Testis (tissue), 3 donors: ENCODE data around the gene ARID1B. TPM values are rescaled to one million over a fixed set of nuclear protein-coding genes. Genes with fewer than 3 reads are reported as not detected.

ENCODE experiments used
- DNase-seq: peaks from one replicate; pipeline ENCODE4 v3.0.0-alpha.2; 2019
- H3K27ac ChIP-seq, 2 donors: fragments of 200-600 bp; sonication (generic); one replicate each; pipeline ENCODE4 v1.5.1; 2019
- H3K27me3 ChIP-seq: fragments of 200-600 bp; sonication (generic); one replicate; pipeline ENCODE4 v1.5.1; 2019
- H3K36me3 ChIP-seq: fragments of 200-600 bp; sonication (generic); one replicate; pipeline ENCODE4 v1.5.1; 2017; ENCODE audit warnings: low read depth; ENCODE audit errors: missing control alignments
- H3K4me1 ChIP-seq: fragments of 200-600 bp; sonication (generic); one replicate; pipeline ENCODE4 v1.5.1; 2019
- H3K4me3 ChIP-seq, 2 donors: fragments of 200-600 bp; sonication (generic); one replicate each; pipeline ENCODE4 v1.5.1; 2017 to 2019
- H3K9me3 ChIP-seq: fragments of 200-600 bp; sonication (generic); one replicate; pipeline ENCODE4 v1.5.1; 2017
- POLR2A ChIP-seq: fragments of 450-650 bp; IDR thresholded peaks from one replicate; pipeline ENCODE4 v1.6.1; 2017; ENCODE audit warnings: antibody characterized with exemption, mild to moderate bottlenecking, moderate library complexity
- WGBS, 2 donors: methylation state at CpG; one replicate each; pipeline ENCODE4 v1.1.5; 2018; 5-methylcytosine and 5-hydroxymethylcytosine counted together
- intact Hi-C: fragments of 100-400 bp; cut with DNase I; formaldehyde crosslinking; loops from one replicate; pipeline ENCODE4 v1.15.1; 2023; ENCODE audit warnings: low total_unique reads
- polyA plus RNA-seq: library from polyadenylated mRNA; stranded (reverse); fragments of 350-450 nt; fragmentation: Illumina TruSeq; extraction: RNeasy Lipid Tissue Mini Kit (QIAGEN cat#74804); gene quantifications from one replicate; pipeline ENCODE4 v1.2.3, GENCODE V29; 2014; ENCODE audit warnings: low read depth, low replicate concordance; ENCODE audit not compliant: insufficient read depth
- total RNA-seq, 2 donors: library from RNA; depleted of rRNA; stranded (reverse); fragments of >200 nt; gene quantifications; one replicate each; pipeline ENCODE4 v1.2.3, GENCODE V29; 2016
- TF ChIP-seq, protein P1 (sequence below), 3 experiments: fragments of 450-650 bp in 2 of 3; fragments of 200-600 bp in 1 of 3; sonication (generic) in 1 of 3; IDR thresholded peaks; one replicate each; pipeline ENCODE4 v1.5.1; 2016 to 2019; ENCODE audit warnings: antibody characterized with exemption in 3 of 3, mild to moderate bottlenecking in 2 of 3, moderate library complexity in 1 of 3

The ARID1B gene
- total and polyA plus RNA-seq, 3 donors from 2014 or later = 26.2 to 126 (median 103) TPM

DNA sequence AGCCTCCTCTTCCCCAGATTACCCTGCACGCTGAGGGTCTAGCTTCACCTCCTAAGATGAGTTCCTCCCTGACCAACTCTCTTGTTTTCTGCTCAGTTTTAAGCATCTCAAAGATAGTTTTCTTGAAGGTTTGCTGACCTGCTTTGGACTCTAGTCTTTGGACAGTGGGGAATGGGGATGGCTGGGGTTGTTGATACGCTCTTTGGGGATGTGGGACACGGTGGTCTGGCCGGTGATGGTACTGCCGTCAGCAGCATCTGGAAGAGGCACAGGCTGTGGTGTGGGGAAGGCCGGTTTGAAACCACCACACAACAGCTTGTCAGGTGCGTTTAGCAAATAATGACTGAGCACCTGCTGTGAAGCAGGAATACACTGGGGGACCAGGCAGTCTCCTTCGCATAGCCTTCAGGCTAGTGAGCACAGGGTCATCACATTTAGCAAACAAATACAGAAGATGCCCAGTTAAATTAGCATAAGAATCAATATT lies 452.0 kb downstream of the ARID1B start:
- Histone ChIP-seq H3K27ac (no peak overlapping the region), H3K4me3 (no peak overlapping the region), H3K27me3 (no peaks in the 10 kb centered on the region), H3K36me3 (no peaks in the 10 kb centered on the region), H3K9me3 (no peaks in the 10 kb centered on the region), H3K4me1 (peaks cover 15% of the 10 kb centered on the region)
- WGBS, 2 donors = 87% methylated on average over 8 of the region's 8 CpGs
- intact Hi-C loops = no loop called here
- DNase-seq = no peak
- TF ChIP-seq, protein P1, sequence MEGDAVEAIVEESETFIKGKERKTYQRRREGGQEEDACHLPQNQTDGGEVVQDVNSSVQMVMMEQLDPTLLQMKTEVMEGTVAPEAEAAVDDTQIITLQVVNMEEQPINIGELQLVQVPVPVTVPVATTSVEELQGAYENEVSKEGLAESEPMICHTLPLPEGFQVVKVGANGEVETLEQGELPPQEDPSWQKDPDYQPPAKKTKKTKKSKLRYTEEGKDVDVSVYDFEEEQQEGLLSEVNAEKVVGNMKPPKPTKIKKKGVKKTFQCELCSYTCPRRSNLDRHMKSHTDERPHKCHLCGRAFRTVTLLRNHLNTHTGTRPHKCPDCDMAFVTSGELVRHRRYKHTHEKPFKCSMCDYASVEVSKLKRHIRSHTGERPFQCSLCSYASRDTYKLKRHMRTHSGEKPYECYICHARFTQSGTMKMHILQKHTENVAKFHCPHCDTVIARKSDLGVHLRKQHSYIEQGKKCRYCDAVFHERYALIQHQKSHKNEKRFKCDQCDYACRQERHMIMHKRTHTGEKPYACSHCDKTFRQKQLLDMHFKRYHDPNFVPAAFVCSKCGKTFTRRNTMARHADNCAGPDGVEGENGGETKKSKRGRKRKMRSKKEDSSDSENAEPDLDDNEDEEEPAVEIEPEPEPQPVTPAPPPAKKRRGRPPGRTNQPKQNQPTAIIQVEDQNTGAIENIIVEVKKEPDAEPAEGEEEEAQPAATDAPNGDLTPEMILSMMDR (IDR thresholded peaks at IDR 0.05) = no peak
- no peak for TF ChIP-seq POLR2A

DNA sequence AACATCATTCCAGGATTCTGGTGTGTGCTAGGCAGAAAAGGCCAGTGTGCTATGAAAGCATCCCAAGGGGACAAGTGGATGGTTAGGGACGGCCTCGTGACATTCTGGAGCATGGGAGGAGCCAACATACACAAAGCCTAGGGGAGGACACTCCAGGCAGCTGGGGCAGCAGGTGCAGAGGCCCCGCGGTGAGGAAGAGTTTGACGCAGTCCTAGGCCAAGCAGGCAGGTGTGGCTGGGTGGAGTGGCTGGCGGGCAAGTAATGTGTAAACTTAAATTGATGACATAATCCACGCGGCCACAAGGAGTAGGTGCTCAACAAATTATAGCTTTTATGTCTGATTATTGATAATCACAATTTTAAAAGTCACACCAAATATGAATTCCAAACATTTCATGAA lies 452.5 kb downstream of the ARID1B start:
- 85 to 89% methylated on average over 8 of the region's 8 CpGs for WGBS, 2 donors
- H3K27ac ChIP-seq = no peak overlapping the region
- H3K9me3 ChIP-seq = no peaks in the 10 kb centered on the region
- intact Hi-C loops = no loop called here
- DNase-seq = no peak
- TF ChIP-seq POLR2A = no peak
- TF ChIP-seq, protein P1 (IDR thresholded peaks at IDR 0.05) = no peak
- H3K36me3 ChIP-seq = no peaks in the 10 kb centered on the region
- H3K4me1 ChIP-seq = peaks cover 15% of the 10 kb centered on the region
- no peaks in the 10 kb centered on the region for H3K27me3 ChIP-seq
- no peak overlapping the region for H3K4me3 ChIP-seq

DNA sequence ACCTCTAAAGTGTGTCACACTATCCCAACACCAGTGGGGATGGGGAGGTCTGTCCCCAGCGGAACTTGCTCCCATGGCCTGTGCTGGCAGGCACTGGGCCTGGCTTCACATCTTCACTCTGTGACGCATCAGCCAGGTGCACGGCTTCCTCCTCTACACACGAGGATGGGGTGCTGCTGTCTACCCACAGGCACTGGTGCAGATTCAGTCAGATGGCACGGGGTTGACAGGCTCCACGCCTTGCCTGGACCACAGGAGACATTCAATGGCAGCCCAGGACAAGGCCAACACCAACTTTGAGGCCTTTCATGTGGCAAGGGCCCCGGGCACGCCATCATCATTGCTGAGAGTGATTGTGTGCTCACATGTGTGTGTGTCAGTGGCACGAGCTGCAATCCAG lies 453.7 kb downstream of the ARID1B start:
- intact Hi-C loops = no loop called here
- Histone ChIP-seq H3K27me3 (no peaks in the 10 kb centered on the region), H3K4me3 (no peak overlapping the region), H3K36me3 (no peaks in the 10 kb centered on the region), H3K27ac (no peak overlapping the region), H3K4me1 (peaks cover 12% of the 10 kb centered on the region), H3K9me3 (no peaks in the 10 kb centered on the region)
- no peak for DNase-seq
- TF ChIP-seq, protein P1 (IDR thresholded peaks at IDR 0.05) = no peak
- no peak for TF ChIP-seq POLR2A
- WGBS, 2 donors = 97 to 100% methylated on average over 5 to 9 of the region's 9 CpGs

DNA sequence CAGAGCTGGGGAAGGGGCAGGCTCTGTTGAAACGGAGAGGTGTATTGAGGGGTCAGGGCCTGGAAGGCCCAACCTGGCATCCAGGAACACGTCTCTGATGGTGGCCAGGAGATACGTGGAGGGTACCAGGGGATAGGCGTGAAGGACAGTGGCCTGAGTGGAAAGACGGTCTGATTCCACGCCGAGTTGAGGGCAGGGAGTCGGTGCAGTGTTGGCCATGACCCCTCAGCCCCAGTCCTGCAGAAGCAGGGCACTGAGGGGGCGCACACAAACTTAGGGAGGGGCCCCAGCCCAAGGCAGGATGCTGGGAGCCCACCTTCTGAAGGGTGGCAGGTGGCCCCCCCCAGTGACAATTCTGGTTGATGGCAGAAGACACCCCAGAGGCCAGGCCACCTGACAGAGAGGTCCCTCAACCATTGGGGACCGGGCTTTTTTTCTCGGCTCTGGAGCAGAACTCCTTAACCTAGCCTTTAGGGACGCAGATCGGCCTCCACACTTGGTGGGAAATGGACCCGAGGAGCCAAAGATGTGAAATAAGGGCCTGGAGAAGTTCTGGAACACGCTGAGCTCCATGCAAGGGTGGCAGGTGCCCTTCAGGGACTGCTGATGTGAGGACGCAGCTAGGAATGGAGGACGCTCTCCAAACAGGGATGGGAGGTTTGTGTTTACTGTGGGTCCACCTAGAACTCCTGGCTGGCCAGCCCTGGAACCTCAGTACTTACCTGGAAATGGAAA lies 455.1 kb downstream of the ARID1B start:
- no peaks in the 10 kb centered on the region for H3K27me3 ChIP-seq
- DNase-seq = no peak
- intact Hi-C loops = no loop called here
- H3K27ac ChIP-seq = no peak overlapping the region
- H3K4me3 ChIP-seq = no peak overlapping the region
- H3K9me3 ChIP-seq = no peaks in the 10 kb centered on the region
- 91 to 98% methylated on average over 9 to 17 of the region's 17 CpGs for WGBS, 2 donors
- no peaks in the 10 kb centered on the region for H3K36me3 ChIP-seq
- TF ChIP-seq POLR2A = no peak
- TF ChIP-seq, protein P1 (IDR thresholded peaks at IDR 0.05) = no peak
- peaks cover 6% of the 10 kb centered on the region for H3K4me1 ChIP-seq

DNA sequence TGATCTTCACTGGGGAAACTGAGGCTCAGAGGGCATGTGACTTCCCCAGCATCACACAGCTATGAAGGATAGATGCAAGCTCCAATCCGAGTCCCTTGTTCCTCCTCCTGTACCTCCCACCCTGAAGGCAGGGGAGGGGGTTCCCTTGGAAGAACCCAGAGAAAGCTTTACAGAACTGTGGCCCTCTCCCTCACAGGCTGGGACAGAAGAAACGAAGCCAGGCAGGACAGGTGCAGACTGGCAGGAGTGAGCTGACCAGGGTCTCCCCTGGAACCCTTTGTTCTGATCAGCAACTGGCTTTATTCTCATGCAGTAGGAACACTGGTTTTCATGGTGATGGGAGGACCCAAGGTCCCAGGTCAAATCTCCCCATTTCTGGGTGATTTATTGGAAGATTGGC lies 456.0 kb downstream of the ARID1B start:
- peaks cover 6% of the 10 kb centered on the region for H3K4me1 ChIP-seq
- H3K27me3 ChIP-seq = no peaks in the 10 kb centered on the region
- 91 to 100% methylated on average over 2 of the region's 2 CpGs for WGBS, 2 donors
- no peak for DNase-seq
- intact Hi-C loops = no loop called here
- H3K27ac ChIP-seq = no peak overlapping the region
- H3K9me3 ChIP-seq = no peaks in the 10 kb centered on the region
- H3K36me3 ChIP-seq = no peaks in the 10 kb centered on the region
- no peak for TF ChIP-seq POLR2A
- TF ChIP-seq, protein P1 (IDR thresholded peaks at IDR 0.05) = no peak
- H3K4me3 ChIP-seq = no peak overlapping the region
